Measurements from ENCODE around the gene SBK2. TPM values are rescaled to one million over a fixed set of nuclear protein-coding genes. Genes with fewer than 3 reads are reported as not detected.

Gene SBK2
- total RNA-seq, 2 donors from 2014 or later = not detected

- H3K9me3 Mint-ChIP-seq = no peaks in the 10 kb centered on the region
- H3K4me1 Mint-ChIP-seq (ENCODE audit: low read depth) = peaks cover 34% of the 10 kb centered on the region
- H3K27me3 Mint-ChIP-seq (ENCODE audit: low read depth) = no peaks in the 10 kb centered on the region
- H3K36me3 Mint-ChIP-seq (ENCODE audit: insufficient read depth in 2 of 2) = peaks cover 0 to 1% of the 10 kb centered on the region in 2 donors
- H3K4me3 Mint-ChIP-seq = no peak overlapping the region
- ATAC-seq (replicated peaks in 1 of 2) (no peak), DNase-seq (no peak)
- H3K27ac Mint-ChIP-seq = no peak overlapping the region
Observed at GRCh38 chr19:55481148-55481793, 55.7 kb downstream of the SBK2 start.

DNA sequence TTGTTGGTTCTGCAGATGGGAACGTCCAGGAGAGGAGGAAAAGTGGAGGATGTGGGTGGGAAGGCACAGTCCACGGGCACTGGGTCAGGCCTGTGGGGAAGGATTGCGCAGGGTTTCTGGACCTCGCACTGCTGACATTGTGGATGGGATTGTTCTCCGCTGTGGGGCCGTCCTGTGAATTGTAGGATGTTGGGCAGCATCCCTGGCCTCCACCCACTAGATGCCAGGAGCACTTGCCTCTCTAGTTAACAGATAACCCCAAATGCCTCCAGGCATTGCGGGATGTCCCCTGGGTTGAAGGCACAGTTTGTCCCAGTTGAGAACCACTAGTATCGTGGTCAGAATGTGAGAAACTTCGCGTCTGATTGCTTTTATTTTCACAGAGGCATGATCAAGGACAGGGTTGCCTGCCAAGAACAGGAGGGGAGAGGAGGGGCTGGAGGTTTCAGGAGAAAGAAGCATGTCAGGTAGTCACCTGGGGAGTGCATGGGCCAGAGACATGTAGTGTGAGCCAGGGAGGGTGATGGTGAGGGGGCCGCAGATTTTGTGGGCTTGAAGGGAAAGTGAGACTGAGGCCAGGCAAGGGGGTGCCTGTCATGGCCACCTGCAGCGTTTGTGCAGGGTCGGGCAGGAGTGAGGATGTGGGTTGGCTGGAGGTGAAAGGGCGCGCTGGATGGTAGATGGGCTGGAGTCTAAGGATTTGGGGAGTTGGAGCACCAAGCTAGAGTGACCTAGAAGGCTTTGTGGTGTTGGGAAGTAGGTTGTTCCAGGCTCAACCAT, 57.3 kb downstream of the SBK2 start:
- DNase-seq (no peak), ATAC-seq (replicated peaks in 1 of 2) (no peak)
- peaks cover 38% of the 10 kb centered on the region for H3K4me1 Mint-ChIP-seq (ENCODE audit: low read depth)
- H3K4me3 Mint-ChIP-seq = no peak overlapping the region
- H3K27me3 Mint-ChIP-seq (ENCODE audit: low read depth) = no peaks in the 10 kb centered on the region
- H3K9me3 Mint-ChIP-seq = no peaks in the 10 kb centered on the region
- H3K36me3 Mint-ChIP-seq (ENCODE audit: insufficient read depth in 2 of 2) = no peaks in the 10 kb centered on the region
- no peak overlapping the region for H3K27ac Mint-ChIP-seq

GRCh38 chr19:55479045-55479444, 57.9 kb downstream of the SBK2 start:
- peaks cover 38% of the 10 kb centered on the region for H3K4me1 Mint-ChIP-seq (ENCODE audit: low read depth)
- no peaks in the 10 kb centered on the region for H3K27me3 Mint-ChIP-seq (ENCODE audit: low read depth)
- no peaks in the 10 kb centered on the region for H3K36me3 Mint-ChIP-seq (ENCODE audit: insufficient read depth in 2 of 2)
- no peak for ATAC-seq (replicated peaks in 1 of 2)
- no peak for DNase-seq
- peak overlapping the region; percentile 4 for H3K27ac Mint-ChIP-seq
- no peaks in the 10 kb centered on the region for H3K9me3 Mint-ChIP-seq
- H3K4me3 Mint-ChIP-seq = peak overlapping the region in 1 of 2 donors; percentile 36

Other genes starting within 250 kb of the SBK2 start
- not detected for gene TMEM150B, start 211.8 kb downstream of the SBK2 start, total RNA-seq
- gene KMT5C, start 197.3 kb downstream of the SBK2 start, total RNA-seq = 10 to 100 TPM; 29.2 to 31.3 TPM
- gene COX6B2, start 182.4 kb downstream of the SBK2 start, total RNA-seq = 1 to 10 TPM; 3.1 to 7.4 TPM
- gene GARIN5B, start 173.9 kb downstream of the SBK2 start, total RNA-seq = under 1 TPM in 1 of 2 donors, not detected in 1; 0.07 TPM
- gene IL11, start 166.7 kb downstream of the SBK2 start, total RNA-seq = 1 to 10 TPM; 4.0 to 5.4 TPM
- not detected for gene TMEM190, start 160.3 kb downstream of the SBK2 start, total RNA-seq
- 10 to 100 TPM in 1 of 2 donors, 1 to 10 TPM in 1; 7.5 to 11.7 TPM for gene TMEM238, start 152.8 kb downstream of the SBK2 start, total RNA-seq
- 1,000 to 10,000 TPM; 3,217 to 3,413 TPM for gene RPL28, start 151.2 kb downstream of the SBK2 start, total RNA-seq
- 100 to 1,000 TPM; 192 to 223 TPM for gene UBE2S, start 129.3 kb downstream of the SBK2 start, total RNA-seq
- gene SHISA7, start 93.8 kb downstream of the SBK2 start, total RNA-seq = under 1 TPM in 1 of 2 donors, not detected in 1; 0.17 TPM
- 10 to 100 TPM; 19.5 to 20.3 TPM for gene ISOC2, start 75.5 kb downstream of the SBK2 start, total RNA-seq
- gene C19orf85, start 72.4 kb downstream of the SBK2 start, total RNA-seq = not detected
- 1 to 10 TPM; 7.9 to 9.0 TPM for gene ZNF628, start 60.5 kb downstream of the SBK2 start, total RNA-seq
- 10 to 100 TPM; 19.2 to 20.5 TPM for gene NAT14, start 51.9 kb downstream of the SBK2 start, total RNA-seq
- 1 to 10 TPM; 1.2 to 1.7 TPM for gene SSC5D, start 48.7 kb downstream of the SBK2 start, total RNA-seq
- not detected for gene SBK3, start 8.4 kb upstream of the SBK2 start, total RNA-seq
- gene ZNF579, start 43.7 kb upstream of the SBK2 start, total RNA-seq = 1 to 10 TPM; 9.3 to 9.4 TPM
- 10 to 100 TPM; 16.2 to 17.3 TPM for gene FIZ1, start 62.4 kb upstream of the SBK2 start, total RNA-seq
- 10 to 100 TPM; 26.2 to 32.3 TPM for gene ZNF524, start 63.2 kb upstream of the SBK2 start, total RNA-seq
- gene ZNF865, start 68.5 kb upstream of the SBK2 start, total RNA-seq = 10 to 100 TPM; 12.9 to 13.2 TPM
- gene ZNF784, start 87.4 kb upstream of the SBK2 start, total RNA-seq = 1 to 10 TPM; 4.3 to 6.9 TPM
- gene ZNF580, start 103.9 kb upstream of the SBK2 start, total RNA-seq = 10 to 100 TPM; 46.1 to 47.8 TPM
- gene ZNF581, start 106.5 kb upstream of the SBK2 start, total RNA-seq = 10 to 100 TPM; 43.1 to 50.7 TPM
- gene CCDC106, start 111.1 kb upstream of the SBK2 start, total RNA-seq = 10 to 100 TPM; 13.8 to 21.7 TPM
- 100 to 1,000 TPM; 128 to 137 TPM for gene U2AF2, start 117.9 kb upstream of the SBK2 start, total RNA-seq
- 10 to 100 TPM; 33.8 to 40.5 TPM for gene EPN1, start 138.1 kb upstream of the SBK2 start, total RNA-seq
- not detected for gene NLRP9, start 201.3 kb upstream of the SBK2 start, total RNA-seq
- not detected for gene RFPL4A, start 222.0 kb upstream of the SBK2 start, total RNA-seq
- not detected for gene RFPL4AL1, start 232.0 kb upstream of the SBK2 start, total RNA-seq

Measured in activated T-cell treated with anti-CD3 and anti-CD28 coated beads, Interleukin-2, amount 50 U/mL, for 72 hours (primary cell).